Large intestine (tissue), 3 donors: Measurements from ENCODE around the gene RAPGEF6. TPM values are rescaled to one million over a fixed set of nuclear protein-coding genes. Genes with fewer than 3 reads are reported as not detected.

Experiments used
- DNase-seq, 2 donors: peaks; one replicate each; pipeline versions ENCODE4 v3.0.0 to v3.0.0-alpha.2; 2013
- H3K27ac ChIP-seq: one replicate; pipeline ENCODE4 v1.5.1; 2013; ENCODE audit warnings: low read length
- H3K27me3 ChIP-seq: 2 replicates; pipeline ENCODE4 v1.6.1; 2013; ENCODE audit warnings: low read length; ENCODE audit not compliant: control insufficient read depth, insufficient read depth
- H3K36me3 ChIP-seq: 2 replicates; pipeline ENCODE4 v1.6.1; 2013; ENCODE audit warnings: low read length; ENCODE audit not compliant: control insufficient read depth, insufficient read depth
- H3K4me1 ChIP-seq: one replicate; pipeline ENCODE4 v1.6.1; 2013; ENCODE audit warnings: low read length; ENCODE audit not compliant: control insufficient read depth, insufficient read depth
- H3K4me3 ChIP-seq: one replicate; pipeline ENCODE4 v1.5.1; 2013; ENCODE audit warnings: low read length
- H3K9me3 ChIP-seq: one replicate; pipeline ENCODE4 v1.6.1; 2013; ENCODE audit warnings: mild to moderate bottlenecking, low read depth, low read length, moderate library complexity; ENCODE audit not compliant: control insufficient read depth
- WGBS: methylation state at CpG from one replicate; pipeline ENCODE4 v1.1.5; 2013; ENCODE audit warnings: low lambda C conversion rate; ENCODE audit not compliant: insufficient coverage; 5-methylcytosine and 5-hydroxymethylcytosine counted together
- polyA plus RNA-seq: library from polyadenylated mRNA; unstranded; fragments of 120-200 nt; gene quantifications from one replicate; pipeline ENCODE4 v1.2.1, GENCODE V29; 2013

RAPGEF6 gene
- polyA plus RNA-seq, 1 donor, result 11.2 TPM

GRCh38 chr5:131644370-131644769 lies 9.3 kb upstream of the RAPGEF6 start:
- no peaks in the 10 kb centered on the region for H3K9me3 ChIP-seq
- no peak for DNase-seq
- peaks cover 16% of the 10 kb centered on the region for H3K36me3 ChIP-seq
- no peaks in the 10 kb centered on the region for H3K4me1 ChIP-seq
- no CpG with 5 or more reads among the region's 1 CpG for WGBS
- H3K27me3 ChIP-seq, result no peaks in the 10 kb centered on the region
- peak overlapping the region; percentile 9 for H3K27ac ChIP-seq
- H3K4me3 ChIP-seq, result no peak overlapping the region

GRCh38 chr5:131641494-131641893 lies 6.5 kb upstream of the RAPGEF6 start:
- Histone ChIP-seq H3K4me1 (peaks cover 3% of the 10 kb centered on the region), H3K9me3 (no peaks in the 10 kb centered on the region), H3K4me3 (no peak overlapping the region), H3K27me3 (no peaks in the 10 kb centered on the region), H3K27ac (no peak overlapping the region), H3K36me3 (peaks cover 9% of the 10 kb centered on the region)
- WGBS, result no CpG with 5 or more reads among the region's 1 CpG
- no peak for DNase-seq

GRCh38 chr5:131640043-131640856 lies 5.2 kb upstream of the RAPGEF6 start:
- Histone ChIP-seq H3K27ac (no peak overlapping the region), H3K4me3 (no peak overlapping the region), H3K9me3 (no peaks in the 10 kb centered on the region), H3K4me1 (peaks cover 6% of the 10 kb centered on the region), H3K27me3 (no peaks in the 10 kb centered on the region), H3K36me3 (peaks cover 8% of the 10 kb centered on the region)
- DNase-seq, result no peak
- WGBS, result 100% methylated on average over 1 of the region's 5 CpGs

- no peak for DNase-seq
- H3K36me3 ChIP-seq, result peaks cover 3% of the 10 kb centered on the region
- no peaks in the 10 kb centered on the region for H3K27me3 ChIP-seq
- H3K27ac ChIP-seq, result no peak overlapping the region
- H3K4me3 ChIP-seq, result no peak overlapping the region
- H3K4me1 ChIP-seq, result peaks cover 6% of the 10 kb centered on the region
- no peaks in the 10 kb centered on the region for H3K9me3 ChIP-seq
These were observed 4.1 kb upstream of the RAPGEF6 start for GRCh38 chr5:131639148-131639547.

- Histone ChIP-seq H3K9me3 (no peaks in the 10 kb centered on the region), H3K36me3 (peaks cover 3% of the 10 kb centered on the region), H3K4me3 (no peak overlapping the region), H3K4me1 (peaks cover 6% of the 10 kb centered on the region), H3K27ac (no peak overlapping the region), H3K27me3 (no peaks in the 10 kb centered on the region)
- DNase-seq, result no peak
- no CpG with 5 or more reads among the region's 4 CpGs for WGBS
These were observed 2.7 kb upstream of the RAPGEF6 start for GRCh38 chr5:131637694-131638093.

- Histone ChIP-seq H3K9me3 (no peaks in the 10 kb centered on the region), H3K4me1 (peaks cover 6% of the 10 kb centered on the region), H3K36me3 (no peaks in the 10 kb centered on the region), H3K27me3 (no peaks in the 10 kb centered on the region), H3K4me3 (peak overlapping the region; percentile 84), H3K27ac (peak overlapping the region; percentile 98)
- WGBS, result 8% methylated on average over 4 of the region's 24 CpGs
- peak in 1 of 2 donors; percentile 75 for DNase-seq
These were observed 899 bp upstream of the RAPGEF6 start for GRCh38 chr5:131635684-131636572.

- no peak for DNase-seq
- Histone ChIP-seq H3K4me1 (peaks cover 6% of the 10 kb centered on the region), H3K9me3 (no peaks in the 10 kb centered on the region), H3K27ac (peak overlapping the region; percentile 98), H3K4me3 (peak overlapping the region; percentile 84), H3K36me3 (no peaks in the 10 kb centered on the region), H3K27me3 (no peaks in the 10 kb centered on the region)
- WGBS, result no CpG with 5 or more reads among the region's 21 CpGs
These were observed 398 bp downstream of the RAPGEF6 start for GRCh38 chr5:131634666-131634995.

GRCh38 chr5:131634238-131634637 lies 791 bp downstream of the RAPGEF6 start:
- no CpG with 5 or more reads among the region's 4 CpGs for WGBS
- Histone ChIP-seq H3K36me3 (no peaks in the 10 kb centered on the region), H3K4me3 (peak overlapping the region; percentile 84), H3K27ac (peak overlapping the region; percentile 98), H3K4me1 (peaks cover 6% of the 10 kb centered on the region), H3K27me3 (no peaks in the 10 kb centered on the region), H3K9me3 (no peaks in the 10 kb centered on the region)
- DNase-seq, result no peak

GRCh38 chr5:131633830-131634229 lies 1.2 kb downstream of the RAPGEF6 start:
- Histone ChIP-seq H3K27ac (no peak overlapping the region), H3K4me3 (peak overlapping the region; percentile 84), H3K27me3 (no peaks in the 10 kb centered on the region), H3K36me3 (no peaks in the 10 kb centered on the region), H3K9me3 (no peaks in the 10 kb centered on the region), H3K4me1 (peaks cover 6% of the 10 kb centered on the region)
- 100% methylated on average over 1 of the region's 5 CpGs for WGBS
- no peak for DNase-seq

- no peaks in the 10 kb centered on the region for H3K9me3 ChIP-seq
- no peak for DNase-seq
- H3K4me1 ChIP-seq, result no peaks in the 10 kb centered on the region
- WGBS, result 66% methylated on average over 4 of the region's 4 CpGs
- no peaks in the 10 kb centered on the region for H3K27me3 ChIP-seq
- H3K4me3 ChIP-seq, result no peak overlapping the region
- no peaks in the 10 kb centered on the region for H3K36me3 ChIP-seq
- no peak overlapping the region for H3K27ac ChIP-seq
These were observed 4.1 kb downstream of the RAPGEF6 start for GRCh38 chr5:131630963-131631350.
